Femur (tissue), 1 donor: Measurements from ENCODE around the gene UBXN1.
"Not testable (repeated sequence)": the region's sequence is repeated elsewhere in the genome, so short reads cannot be mapped to it uniquely, and the experiment has no call there.

Source experiments
- DNase-seq: peaks from one replicate; pipeline ENCODE4 v3.0.0-alpha.2; 2017

The UBXN1 gene

DNA sequence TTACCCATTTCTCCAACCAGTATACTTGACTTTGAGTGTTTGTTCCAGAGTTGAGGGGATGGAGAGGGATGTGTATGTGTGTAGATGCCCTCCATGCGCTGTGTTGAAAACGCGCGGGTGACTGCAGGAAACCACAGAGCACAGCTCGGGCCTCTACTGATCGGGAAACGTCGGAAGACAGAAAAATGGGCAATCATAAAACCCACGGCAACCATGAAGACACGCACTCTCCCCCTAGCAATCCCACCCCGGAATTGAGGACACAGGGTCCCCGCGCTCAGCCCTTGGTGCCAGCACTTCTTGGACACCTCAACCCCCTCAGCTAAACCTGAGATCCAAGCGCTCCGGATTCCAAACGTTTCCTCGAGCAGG is 7.7 kb downstream of the UBXN1 start:
- no peak for DNase-seq

DNA sequence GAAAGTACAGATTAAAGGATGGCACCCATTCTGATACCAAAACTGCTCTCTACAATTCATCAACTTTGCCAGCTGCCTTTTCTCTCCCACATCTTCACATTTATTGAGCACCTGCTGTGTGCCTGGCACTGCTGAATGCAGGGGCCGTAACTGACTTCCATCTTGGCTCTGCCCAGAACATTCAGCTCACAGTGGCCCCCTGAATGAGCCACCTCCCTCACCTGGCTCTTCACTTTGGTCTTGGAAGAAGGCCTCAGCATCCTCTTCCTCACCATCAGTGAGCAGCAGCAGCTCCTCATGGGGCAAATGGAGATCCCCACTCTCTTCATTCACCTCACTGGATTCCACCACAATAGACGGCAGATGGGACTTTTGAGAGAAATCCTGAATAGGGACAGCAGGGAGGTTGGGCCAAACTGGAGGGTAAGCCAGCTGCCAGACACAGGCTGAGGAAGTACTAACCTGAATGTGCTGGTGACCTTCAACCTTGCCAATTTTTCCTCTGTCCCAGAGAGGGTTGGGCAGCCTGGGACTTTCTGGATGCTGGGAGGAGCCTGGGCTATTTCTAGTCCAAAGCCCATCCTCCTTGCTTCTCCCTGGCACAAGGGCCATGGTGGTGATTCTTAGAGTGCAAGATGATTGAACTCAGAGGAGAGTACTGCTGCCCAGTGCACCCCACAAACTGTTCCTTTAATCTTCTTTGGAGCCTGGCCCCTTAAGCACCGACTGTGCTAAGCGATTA is 9.3 kb downstream of the UBXN1 start:
- DNase-seq = no peak

DNA sequence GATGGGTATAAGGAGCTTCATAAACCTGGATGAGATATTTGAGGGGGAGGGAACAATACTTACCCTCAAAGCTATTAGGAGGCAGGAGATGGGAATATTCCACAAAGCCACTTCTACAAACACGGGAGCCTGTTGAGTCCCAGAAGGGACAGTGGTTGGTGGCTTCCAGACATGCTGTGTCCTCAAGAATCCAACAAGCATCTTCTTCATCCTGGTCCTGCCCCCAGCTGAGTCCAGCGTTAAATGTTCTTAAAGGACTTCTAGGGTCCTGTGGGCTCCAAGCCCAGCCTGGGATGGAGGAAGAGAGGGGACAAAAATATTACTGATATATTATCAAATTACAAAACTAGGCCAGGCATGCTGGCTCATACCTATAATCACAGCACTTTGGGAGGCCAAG is 11.4 kb downstream of the UBXN1 start:
- no peak for DNase-seq

DNA sequence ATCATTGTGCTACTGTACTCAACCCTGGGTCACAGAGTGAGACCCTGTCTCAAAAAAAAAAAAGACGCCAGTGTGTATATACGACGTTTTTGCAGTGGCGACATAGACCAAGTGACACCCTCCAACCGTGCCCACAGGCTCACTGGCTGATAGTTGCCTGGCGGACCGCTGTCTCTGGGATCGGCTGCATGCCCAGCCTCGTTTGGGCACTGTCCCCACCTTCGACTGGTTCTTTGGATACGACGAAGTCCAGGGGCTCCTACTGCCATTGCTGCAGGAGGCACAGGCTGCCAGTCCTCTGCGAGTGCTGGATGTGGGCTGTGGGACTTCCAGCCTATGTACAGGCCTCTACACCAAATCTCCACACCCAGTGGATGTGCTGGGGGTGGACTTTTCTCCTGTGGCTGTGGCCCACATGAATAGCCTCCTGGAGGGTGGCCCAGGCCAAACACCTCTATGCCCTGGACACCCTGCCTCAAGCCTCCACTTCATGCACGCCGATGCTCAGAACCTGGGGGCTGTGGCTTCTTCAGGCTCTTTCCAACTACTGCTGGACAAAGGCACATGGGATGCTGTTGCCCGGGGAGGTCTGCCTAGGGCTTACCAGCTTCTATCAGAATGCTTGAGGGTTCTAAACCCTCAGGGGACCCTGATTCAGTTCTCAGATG is 12.5 kb downstream of the UBXN1 start:
- no peak for DNase-seq

DNA sequence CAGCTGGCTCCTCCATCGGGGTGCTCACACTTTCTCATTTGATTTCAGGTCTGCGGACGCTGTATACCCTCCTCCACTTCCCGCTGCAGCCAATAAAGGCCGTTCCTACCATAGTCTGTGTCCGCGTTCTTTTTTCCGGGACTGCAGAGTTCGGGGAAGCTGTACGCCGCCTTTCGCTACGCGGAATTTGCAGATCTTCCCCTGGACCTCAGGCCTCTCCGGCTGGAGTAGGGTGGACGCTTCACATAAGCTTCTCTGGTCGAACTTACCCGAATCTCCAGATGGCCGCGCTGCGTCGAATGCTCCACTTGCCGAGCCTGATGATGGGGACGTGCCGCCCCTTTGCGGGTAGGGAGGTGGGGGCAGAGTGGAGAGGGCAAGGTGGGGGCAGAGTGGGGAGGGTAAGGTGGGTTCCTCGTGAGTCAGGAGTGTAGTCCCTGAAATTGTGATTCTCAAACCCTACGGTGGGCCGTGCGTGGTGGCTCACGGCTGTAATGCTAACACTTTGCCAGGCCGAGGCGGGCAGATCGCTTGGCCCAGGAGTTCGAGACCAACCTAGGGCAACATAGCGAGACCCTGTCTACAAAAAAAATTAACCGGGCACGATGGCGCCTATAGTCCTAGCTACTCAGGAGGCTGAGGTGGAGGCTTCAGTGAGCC is 13.1 kb downstream of the UBXN1 start:
- peak; percentile 73 for DNase-seq

DNA sequence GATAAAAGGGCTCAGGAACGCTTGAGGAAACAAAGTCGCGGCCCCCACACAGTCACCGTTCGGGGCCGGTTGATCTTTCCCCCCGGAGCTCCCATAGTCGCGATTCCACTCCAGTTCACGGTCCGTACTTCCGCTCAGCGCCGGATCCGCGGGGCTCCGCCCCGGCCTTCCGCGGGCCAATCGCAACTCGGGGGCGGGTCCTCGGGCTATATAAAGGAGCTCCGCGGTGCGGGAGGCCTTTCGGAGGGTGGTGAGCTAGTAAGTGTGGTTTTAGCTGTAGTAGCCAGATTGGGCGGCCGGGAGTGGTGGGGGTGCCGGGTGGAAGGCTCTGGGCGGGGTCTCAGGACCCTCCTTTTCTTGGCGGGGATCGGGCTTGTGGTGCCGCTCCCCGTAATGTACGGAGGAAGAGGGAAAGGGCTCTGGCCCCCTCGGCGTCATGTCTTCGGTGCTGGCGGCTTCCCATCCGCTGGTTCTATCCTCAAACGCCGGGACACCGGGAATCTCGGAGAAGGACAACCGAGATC is 13.7 kb downstream of the UBXN1 start, which contains the start of the genes C11orf98 and CSKMT:
C11orf98 (minus strand) TSS at position 136 of the 524 bp plus-strand sequence; CDS start at position 95, 41 bp downstream.
CSKMT (plus strand) TSS at position 238 of the 524 bp plus-strand sequence. CDS start 568 bp downstream, outside the sequence.
- peak; percentile 98 for DNase-seq

DNA sequence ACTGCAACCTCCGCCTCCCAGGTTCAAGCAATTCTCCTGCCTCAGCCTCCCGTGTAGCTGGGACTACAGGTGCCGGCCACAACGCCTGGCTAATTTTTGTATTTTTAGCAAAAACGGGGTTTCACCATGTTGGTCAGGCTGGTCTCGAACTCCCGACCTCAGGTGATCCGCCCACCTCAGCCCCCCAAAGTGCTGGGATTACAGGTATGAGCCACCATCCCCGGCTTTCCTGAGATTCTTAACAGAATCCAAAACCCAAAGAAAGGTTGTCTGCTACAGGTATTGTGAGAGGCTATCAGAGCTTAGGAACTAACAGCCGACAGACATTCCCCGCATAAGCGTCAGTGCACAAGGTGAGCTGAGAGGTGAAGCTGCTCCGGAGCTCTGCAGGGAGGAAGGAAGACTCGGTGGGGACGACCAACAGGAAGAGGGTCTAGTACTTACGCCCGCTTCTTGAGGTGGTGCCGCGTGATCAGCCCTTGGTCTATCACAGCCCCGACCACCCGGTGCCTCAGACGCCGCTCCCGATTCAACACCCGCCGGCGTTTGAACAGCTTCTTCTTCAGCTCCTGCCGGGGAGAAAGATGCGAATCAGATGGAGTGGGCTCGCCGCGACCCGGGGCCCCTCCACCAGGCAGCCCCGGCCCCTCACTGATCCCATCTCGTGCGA is 14.3 kb downstream of the UBXN1 start:
- DNase-seq = no peak

DNA sequence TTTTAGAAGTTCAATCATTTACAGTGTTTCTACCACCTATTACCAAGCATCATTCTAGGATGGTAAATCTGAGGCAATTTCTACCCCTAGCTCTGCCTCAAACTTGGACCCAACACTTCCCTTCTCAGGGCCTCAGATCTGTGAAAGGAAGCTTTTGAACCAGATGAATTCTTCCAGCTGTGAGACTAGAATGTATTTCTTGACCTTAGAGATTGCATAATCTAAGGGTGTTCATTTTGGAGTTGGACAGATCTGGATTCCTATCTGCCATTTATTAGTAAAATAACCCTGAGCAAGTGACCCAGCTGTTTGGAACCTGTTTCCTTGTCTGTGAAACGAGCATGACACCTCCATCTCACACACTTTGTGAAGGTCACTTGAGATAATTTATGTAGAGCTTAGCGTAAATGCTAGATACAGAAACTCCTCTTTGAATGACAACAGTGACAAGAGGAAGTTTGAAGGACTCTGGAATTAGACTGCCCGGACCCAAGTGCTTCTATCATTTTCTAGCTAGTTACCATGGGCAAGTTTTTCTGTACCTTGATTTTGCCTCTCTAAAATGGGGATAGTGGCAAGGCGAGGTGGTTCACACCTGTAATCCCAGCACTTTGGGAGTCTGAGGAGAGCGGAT is 22.0 kb downstream of the UBXN1 start:
- DNase-seq = no peak

DNA sequence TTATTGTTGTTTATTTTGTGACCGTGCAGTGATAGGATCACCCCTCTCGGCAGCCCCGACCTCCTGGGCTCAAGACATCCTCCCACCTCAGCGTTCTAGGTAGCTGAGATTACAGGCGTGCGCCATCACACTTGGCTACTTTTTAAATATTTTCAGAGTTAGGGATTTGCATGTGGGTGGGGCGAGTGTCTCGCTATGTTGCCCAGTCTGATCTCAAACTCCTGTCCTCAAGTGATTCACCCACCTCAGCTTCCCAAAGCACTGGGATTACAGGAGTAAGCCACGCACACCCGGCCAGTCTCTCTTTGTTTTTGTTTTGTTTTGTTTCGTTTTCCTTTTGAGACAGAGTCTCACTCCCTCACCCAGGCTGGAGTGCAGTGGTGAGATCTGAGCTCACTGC is 24.6 kb downstream of the UBXN1 start:
- DNase-seq = no peak

DNA sequence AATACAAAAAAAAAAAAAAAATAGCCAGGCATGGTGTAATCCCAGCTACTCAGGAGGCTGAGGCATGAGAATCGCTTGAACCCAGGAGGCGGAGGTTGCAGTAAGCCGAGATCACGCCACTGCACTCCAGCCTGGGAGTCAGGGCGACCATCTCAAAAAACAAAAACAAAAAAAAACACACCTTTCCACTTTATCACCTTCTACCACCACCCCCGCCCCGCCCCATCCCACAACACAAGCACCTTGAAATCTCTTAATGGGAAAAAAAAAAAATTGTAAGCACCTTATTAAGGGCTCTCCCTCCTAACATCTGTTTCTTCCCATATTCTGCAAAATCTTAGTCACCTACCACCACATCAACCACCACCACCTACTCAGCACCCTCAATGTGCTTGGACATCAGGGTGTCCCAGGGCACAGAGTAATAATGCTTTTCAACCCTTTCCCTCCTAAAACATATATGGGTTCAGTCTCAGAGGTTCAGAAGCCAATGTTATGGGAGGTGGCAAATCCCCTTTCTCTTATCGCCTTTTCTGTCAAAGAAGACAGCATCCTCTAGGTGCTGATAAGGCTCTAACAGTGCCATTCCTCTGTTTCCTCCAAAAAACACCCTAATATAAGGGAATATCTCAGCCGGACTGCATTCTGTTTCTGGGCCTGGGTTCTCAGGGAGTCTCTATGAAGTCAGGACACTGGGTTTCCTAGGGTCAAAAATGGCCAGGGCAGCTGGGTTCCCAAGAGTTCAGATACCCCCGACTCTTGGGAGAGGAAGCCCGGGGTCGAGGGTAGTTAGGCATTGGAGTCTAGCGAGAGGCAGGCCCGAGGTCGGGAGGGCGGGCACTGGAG is 26.5 kb downstream of the UBXN1 start:
- no peak for DNase-seq

DNA sequence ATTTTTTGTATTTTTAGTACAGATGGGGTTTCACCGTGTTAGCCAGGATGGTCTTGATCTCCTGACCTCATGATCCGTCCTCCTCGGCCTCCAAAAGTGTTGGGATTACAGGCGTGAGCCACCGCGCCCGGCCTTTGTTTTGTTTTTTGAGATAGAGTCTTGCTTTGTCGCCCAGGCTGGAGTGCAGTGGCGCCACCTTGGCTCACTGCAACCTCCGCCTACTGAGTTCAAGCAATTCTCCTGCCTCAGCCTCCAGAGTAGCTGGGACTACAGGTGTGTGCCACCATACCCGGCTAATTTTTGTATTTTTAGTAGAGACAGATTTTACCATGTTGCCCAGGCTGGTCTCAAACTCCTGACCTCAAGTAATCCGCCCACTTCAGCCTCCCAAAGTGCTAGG is 28.6 kb downstream of the UBXN1 start:
- not testable (repeated sequence) for DNase-seq

DNA sequence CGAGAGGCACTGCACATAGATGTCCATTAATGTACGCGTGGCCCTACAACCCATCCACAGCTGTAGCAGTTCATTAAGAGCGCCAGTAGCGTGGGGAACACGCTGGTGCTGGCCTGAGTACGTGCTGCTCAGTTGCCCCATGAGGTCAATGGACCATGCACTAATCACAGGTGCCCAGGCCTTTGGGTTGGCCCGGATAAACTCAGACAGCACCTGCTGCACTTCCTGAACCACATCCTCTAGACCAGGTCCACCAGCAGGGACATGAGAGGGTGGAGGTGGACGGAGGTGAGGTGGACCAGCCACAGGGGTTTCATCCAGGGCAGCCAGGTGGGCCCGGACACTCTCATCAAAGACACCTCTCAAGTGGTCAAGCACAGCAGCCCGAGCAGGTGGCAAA is 29.4 kb downstream of the UBXN1 start:
- DNase-seq = no peak

DNA sequence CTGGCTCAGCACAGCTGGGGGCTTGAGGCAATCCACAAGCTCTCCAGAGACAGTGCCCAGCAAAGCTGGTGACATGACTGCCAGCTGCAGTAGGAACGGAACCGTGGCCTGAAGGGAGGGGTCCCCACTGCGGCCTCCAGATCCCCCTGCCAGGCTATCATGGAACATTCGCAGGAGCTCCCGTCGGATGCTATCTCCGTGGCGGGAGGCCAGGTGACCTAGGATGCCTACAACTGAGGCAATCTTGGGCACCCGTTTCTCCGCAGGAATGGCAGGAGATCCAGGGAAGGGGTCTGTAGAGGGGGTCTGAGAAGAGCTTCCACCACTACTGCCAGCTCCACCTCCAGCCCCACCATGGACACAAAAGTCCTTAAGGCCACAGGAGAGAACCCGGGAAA is 29.9 kb downstream of the UBXN1 start:
- no peak for DNase-seq

DNA sequence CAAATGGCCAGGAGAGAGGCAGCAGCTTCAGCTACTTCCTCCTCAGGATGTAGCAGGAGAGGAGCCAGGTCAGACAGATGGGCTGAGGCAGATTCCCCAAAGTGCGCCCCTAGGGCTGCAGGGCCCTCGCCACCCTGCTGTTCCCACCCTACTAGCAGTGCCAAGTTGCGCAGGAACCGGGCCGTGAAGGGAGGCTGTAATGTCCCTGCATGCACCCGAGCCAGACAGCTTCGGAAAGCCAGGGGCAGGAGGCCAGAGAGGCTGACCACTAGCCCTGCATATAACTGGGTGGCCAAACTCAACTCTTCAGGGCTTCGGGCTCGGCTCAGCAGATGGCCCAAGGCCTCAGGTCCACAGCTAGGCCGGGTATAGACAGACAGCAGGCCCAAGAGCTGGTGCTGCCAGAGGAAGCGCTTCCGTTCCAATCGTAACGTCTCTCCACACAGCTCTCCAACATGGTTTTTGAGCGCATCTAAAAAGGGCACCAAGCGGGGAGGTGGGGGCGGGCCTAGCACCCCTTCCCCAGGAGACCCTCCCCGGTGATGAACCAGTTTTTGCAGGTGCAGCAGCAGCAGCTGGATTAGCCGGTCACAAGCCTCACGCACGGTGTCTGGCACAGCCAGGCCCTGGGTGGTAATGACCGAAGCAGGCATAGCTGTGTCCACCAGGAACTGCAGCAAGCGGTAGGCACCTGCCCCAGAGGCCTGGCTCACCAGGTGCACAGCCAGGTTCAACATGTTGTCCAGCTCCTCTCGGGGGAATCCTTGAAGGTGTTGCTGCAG is 30.5 kb downstream of the UBXN1 start:
- no peak for DNase-seq

DNA sequence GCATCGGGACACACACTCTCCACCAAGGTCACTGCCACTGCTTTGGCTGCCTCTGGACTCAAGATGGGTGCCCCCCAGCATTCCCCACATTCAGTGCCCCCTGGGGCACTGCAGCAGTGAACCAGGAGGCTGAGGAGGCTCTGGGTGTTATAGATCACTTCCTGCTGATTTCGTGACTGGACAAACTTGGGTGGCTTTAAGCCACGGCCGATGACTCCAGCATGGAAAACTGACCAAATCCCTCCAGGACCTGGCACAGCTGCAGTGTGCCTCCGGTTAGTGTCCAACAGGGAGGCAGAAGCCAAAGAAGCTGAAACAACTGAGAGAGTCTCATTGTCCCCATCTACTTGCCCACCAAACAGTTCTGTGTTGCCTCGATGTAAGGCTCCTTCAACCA is 31.3 kb downstream of the UBXN1 start:
- no peak for DNase-seq

DNA sequence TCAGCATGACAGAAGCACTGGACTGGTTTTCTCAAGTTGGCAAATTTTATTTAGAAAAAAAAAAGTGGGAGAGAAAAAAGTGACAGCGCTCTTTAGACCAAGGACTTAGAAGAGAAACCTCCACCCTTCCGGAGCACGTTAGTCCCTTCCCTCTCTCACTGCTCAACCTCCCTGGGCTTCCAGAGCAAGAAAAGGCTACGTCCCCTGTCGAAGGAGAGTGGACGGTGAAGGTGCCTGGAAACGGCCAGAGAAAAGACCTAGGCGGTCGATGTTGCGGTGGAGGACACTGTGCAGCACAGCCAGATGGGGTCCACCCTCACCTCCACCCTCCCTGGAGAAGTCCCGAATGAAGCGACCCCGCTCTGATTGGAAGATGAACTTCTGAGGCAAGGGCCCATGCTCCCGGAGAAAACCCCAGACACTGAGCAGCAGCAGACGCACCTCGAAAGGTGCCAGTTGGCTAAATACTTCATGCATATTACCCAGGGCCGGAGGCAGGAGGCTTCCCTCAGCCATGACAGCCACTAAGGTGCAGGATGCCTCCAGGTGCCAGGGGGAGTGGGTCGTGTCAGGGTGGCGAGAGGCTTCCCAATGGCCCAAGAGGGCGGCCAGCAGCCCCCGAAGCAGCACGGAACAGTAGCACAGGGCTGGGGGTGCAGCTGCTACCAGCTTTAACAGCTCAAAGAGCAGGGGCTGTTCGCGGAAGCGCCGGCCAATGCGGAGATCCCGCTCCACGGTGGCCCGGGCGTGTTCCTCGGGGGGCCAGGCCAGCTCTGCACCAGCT is 31.9 kb downstream of the UBXN1 start:
- no peak for DNase-seq

DNA sequence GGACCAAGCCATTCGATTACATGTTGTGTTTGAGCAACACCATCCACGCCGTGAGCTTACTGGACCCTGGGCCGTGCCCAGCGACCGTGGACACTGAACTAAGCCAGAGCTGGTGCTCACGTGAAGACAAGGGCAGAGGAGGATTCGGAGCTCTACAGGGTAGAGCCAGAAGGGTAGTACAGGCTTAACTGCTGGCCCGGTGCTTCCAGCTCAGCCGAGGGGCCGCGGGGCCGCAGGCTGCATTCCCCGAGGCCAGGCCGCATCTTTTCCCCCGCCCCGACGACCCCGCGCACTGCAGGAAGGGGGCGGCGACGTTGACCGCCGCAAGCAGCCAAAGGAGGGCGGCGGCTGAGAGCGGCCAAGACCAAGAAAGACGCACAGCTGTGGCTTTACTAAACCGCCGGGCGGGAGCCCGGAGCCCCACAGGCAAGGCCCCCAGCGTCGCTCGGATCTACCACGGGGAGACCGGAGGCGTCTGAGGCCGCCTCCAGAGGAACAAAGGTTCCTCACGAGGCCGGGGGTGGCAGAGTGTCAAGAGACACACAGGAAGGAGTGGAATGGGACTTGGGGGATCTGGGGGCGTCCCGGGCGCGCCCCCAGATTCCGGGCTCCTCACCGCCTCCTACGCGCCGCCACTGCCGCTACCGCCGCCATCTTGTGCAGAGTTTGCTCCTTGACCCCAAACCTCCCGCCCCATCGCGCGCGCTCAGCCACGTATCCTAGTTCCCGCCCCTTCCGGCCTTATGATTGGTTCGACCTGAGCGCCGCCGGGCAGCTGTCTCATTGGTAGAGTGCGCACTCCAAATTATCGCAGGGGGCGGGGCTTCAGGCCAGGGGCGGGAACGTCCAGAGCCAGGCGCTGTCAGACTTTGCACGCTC is 32.7 kb downstream of the UBXN1 start, which contains the start of gene GANAB:
GANAB (minus strand) TSS at position 668 of the 879 bp plus-strand sequence; CDS start at position 654, 14 bp downstream.
- DNase-seq = peak; percentile 99

DNA sequence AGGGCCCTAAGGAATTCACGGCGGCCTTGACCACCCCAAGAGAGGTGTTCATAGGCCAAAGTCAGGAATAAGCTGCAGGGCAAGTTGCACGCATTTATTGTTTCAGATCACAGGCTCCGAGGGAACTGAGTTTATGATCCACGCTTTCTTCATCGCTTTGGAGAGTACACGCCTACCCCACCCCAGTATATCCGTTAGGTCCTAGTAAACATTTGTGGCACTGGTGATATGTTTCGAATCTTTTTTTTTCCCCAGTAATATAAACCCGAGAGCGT is 33.3 kb downstream of the UBXN1 start:
- DNase-seq = no peak

DNA sequence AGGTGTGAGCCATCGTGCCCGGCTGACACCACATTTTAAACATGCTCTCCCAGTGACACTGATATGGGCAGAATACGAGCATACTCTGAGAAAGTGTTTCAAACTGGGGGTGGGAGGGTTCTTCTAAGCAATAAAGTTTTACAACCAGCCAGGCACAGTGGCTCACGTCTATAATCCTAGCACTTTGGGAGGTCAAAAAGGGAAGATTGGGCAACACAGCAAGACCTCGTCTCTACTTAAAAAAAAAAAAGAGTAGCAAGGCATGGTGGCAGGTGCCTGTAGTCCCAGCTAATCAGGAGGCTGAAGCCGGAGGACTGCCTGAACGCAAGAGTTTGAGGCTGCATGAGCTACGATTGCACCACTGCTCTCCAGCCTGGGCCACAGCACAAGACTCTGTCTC is 34.7 kb downstream of the UBXN1 start:
- no peak for DNase-seq
